Measurements from ENCODE around the gene NDUFB7. TPM values are rescaled to one million over a fixed set of nuclear protein-coding genes. Genes with fewer than 3 reads are reported as not detected.
A peak's percentile ranks its signal among the peaks of the same experiment; 100 is the strongest.

Gene NDUFB7
- total RNA-seq, 2 experiments from 2014 or later = 91.6 to 93.0 TPM

- ChIA-PET POLR2A (interaction anchor here (1.5 to 9.4 kb wide), 4 partner anchors 9 to 384 kb away, joined by 4 to 316 read pairs (median 44); partner anchors contain the start of genes ASF1B, GIPC1 and TECR), CTCF (interaction anchor here (0.7 kb wide), 1 partner anchor 17 kb away, joined by 3 read pairs; no protein-coding TSS in a partner anchor)
- H3K27me3 Mint-ChIP-seq = no peaks in the 10 kb centered on the region
- peaks cover 66% of the 10 kb centered on the region for H3K4me1 Mint-ChIP-seq
- H3K9me3 Mint-ChIP-seq = no peaks in the 10 kb centered on the region
- peak overlapping the region; percentile 86 for H3K27ac Mint-ChIP-seq
- peaks cover 22% of the 10 kb centered on the region for H3K36me3 Mint-ChIP-seq (ENCODE audit: low read depth)
- DNase-seq = no peak
- H3K4me3 Mint-ChIP-seq = no peak overlapping the region
These were observed 51.3 kb downstream of the NDUFB7 start for GRCh38 chr19:14520543-14520942.

- ChIA-PET POLR2A (interaction anchor here (1.0 to 9.4 kb wide), 4 partner anchors 12 to 673 kb away, joined by 3 to 316 read pairs (median 44); partner anchors contain the start of genes ASF1B, GIPC1 and TECR), CTCF (no interaction called here)
- DNase-seq = no peak
- no peaks in the 10 kb centered on the region for H3K27me3 Mint-ChIP-seq
- H3K36me3 Mint-ChIP-seq (ENCODE audit: low read depth) = peaks cover 28% of the 10 kb centered on the region
- H3K27ac Mint-ChIP-seq = peak overlapping the region; percentile 86
- no peaks in the 10 kb centered on the region for H3K9me3 Mint-ChIP-seq
- H3K4me3 Mint-ChIP-seq = peak overlapping the region; percentile 79
- peaks cover 72% of the 10 kb centered on the region for H3K4me1 Mint-ChIP-seq
These were observed 51.9 kb downstream of the NDUFB7 start for GRCh38 chr19:14519860-14520407.

- CTCF ChIA-PET = interaction anchor here (4.7 kb wide), 1 partner anchor 14 kb away, joined by 39 read pairs; no protein-coding TSS in a partner anchor
- POLR2A ChIA-PET = interaction anchor here (1.0 to 9.4 kb wide), 3 partner anchors 12 to 673 kb away, joined by 3 to 316 read pairs (median 84); partner anchors contain the start of genes GIPC1 and TECR
- peak overlapping the region; percentile 90 for H3K27ac Mint-ChIP-seq
These were observed 52.5 kb downstream of the NDUFB7 start for GRCh38 chr19:14519245-14519859.

GRCh38 chr19:14517840-14518505 is 53.9 kb downstream of the NDUFB7 start, which contains the start of gene DNAJB1:
Gene DNAJB1 (minus strand): TSS chr19:14518397. CDS start chr19:14518349, 48 bp downstream.
- peak; percentile 79 for DNase-seq
- ChIA-PET CTCF (interaction anchor here (0.6 to 4.7 kb wide), 8 partner anchors 10 to 56 kb away, joined by 3 to 39 read pairs (median 3); no protein-coding TSS in a partner anchor), POLR2A (interaction anchor here (0.5 to 9.4 kb wide), 33 partner anchors 8 to 636 kb away, joined by 3 to 316 read pairs (median 4); partner anchors contain the start of genes ADGRE5, ASF1B, DDX39A and GIPC1)
- peak within 1 kb of the TSS; percentile 79 for H3K4me3 Mint-ChIP-seq
- H3K36me3 Mint-ChIP-seq (ENCODE audit: low read depth) = peaks cover 42% of the 10 kb centered on the region
- peak within 1 kb of the TSS; percentile 93 for H3K27ac Mint-ChIP-seq
- H3K9me3 Mint-ChIP-seq = no peaks in the 10 kb centered on the region
- H3K4me1 Mint-ChIP-seq = peaks cover 64% of the 10 kb centered on the region
- H3K27me3 Mint-ChIP-seq = no peaks in the 10 kb centered on the region

More at GRCh38 chr19:14519245-14519859, 52.5 kb downstream of the NDUFB7 start:
- peaks cover 77% of the 10 kb centered on the region for H3K4me1 Mint-ChIP-seq
- H3K9me3 Mint-ChIP-seq = no peaks in the 10 kb centered on the region
- DNase-seq = no peak
- H3K27me3 Mint-ChIP-seq = no peaks in the 10 kb centered on the region
- peak overlapping the region; percentile 79 for H3K4me3 Mint-ChIP-seq
- H3K36me3 Mint-ChIP-seq (ENCODE audit: low read depth) = peaks cover 34% of the 10 kb centered on the region

GRCh38 chr19:14517446-14517839 is 54.4 kb downstream of the NDUFB7 start:
- Mint-ChIP-seq H3K4me1 (peaks cover 59% of the 10 kb centered on the region), H3K36me3 (ENCODE audit: low read depth) (peaks cover 42% of the 10 kb centered on the region), H3K9me3 (no peaks in the 10 kb centered on the region), H3K27me3 (no peaks in the 10 kb centered on the region), H3K4me3 (peak overlapping the region; percentile 79), H3K27ac (peak overlapping the region; percentile 86)
- POLR2A ChIA-PET = interaction anchor here (1.0 to 9.4 kb wide), 18 partner anchors 8 to 436 kb away, joined by 3 to 316 read pairs (median 6); partner anchors contain the start of genes ADGRE5, ASF1B, DDX39A and GIPC1
- CTCF ChIA-PET = interaction anchor here (0.8 to 4.7 kb wide), 3 partner anchors 12 to 56 kb away, joined by 3 to 39 read pairs (median 3); no protein-coding TSS in a partner anchor
- DNase-seq = no peak

- POLR2A ChIA-PET = interaction anchor here (1.0 to 9.4 kb wide), 16 partner anchors 9 to 436 kb away, joined by 3 to 316 read pairs (median 5); partner anchors contain the start of genes ADGRE5, DDX39A, GIPC1 and TECR
These were observed 55.0 kb downstream of the NDUFB7 start for GRCh38 chr19:14516746-14517438.

More at GRCh38 chr19:14516746-14517438, 55.0 kb downstream of the NDUFB7 start:
- no peaks in the 10 kb centered on the region for H3K9me3 Mint-ChIP-seq
- H3K27me3 Mint-ChIP-seq = no peaks in the 10 kb centered on the region
- H3K27ac Mint-ChIP-seq = peak overlapping the region; percentile 86
- CTCF ChIA-PET = interaction anchor here (1.1 to 4.7 kb wide), 2 partner anchors 11 to 35 kb away, joined by 3 to 39 read pairs; no protein-coding TSS in a partner anchor
- H3K4me3 Mint-ChIP-seq = peak overlapping the region; percentile 79
- peaks cover 53% of the 10 kb centered on the region for H3K4me1 Mint-ChIP-seq
- peak; percentile 36 for DNase-seq
- H3K36me3 Mint-ChIP-seq (ENCODE audit: low read depth) = peaks cover 42% of the 10 kb centered on the region

Other genes with a start within 250 kb of the NDUFB7 start
- gene ADGRE5, start 190.6 kb downstream of the NDUFB7 start, total RNA-seq = 100 to 1,000 TPM; 293 to 299 TPM
- gene DDX39A, start 152.7 kb downstream of the NDUFB7 start, total RNA-seq = 100 to 1,000 TPM; 233 to 234 TPM
- gene PKN1, start 138.8 kb downstream of the NDUFB7 start, total RNA-seq = 100 to 1,000 TPM; 219 to 232 TPM
- gene PTGER1, start 96.7 kb downstream of the NDUFB7 start, total RNA-seq = 1 to 10 TPM in 1 of 2 experiments, under 1 TPM in 1; 0.93 to 1.3 TPM
- gene GIPC1, start 75.9 kb downstream of the NDUFB7 start, total RNA-seq = 10 to 100 TPM; 39.8 to 40.0 TPM
- 100 to 1,000 TPM; 108 to 114 TPM for gene DNAJB1, start 53.7 kb downstream of the NDUFB7 start, total RNA-seq
- 100 to 1,000 TPM; 171 to 178 TPM for gene TECR, start 42.5 kb downstream of the NDUFB7 start, total RNA-seq
- gene CLEC17A, start 11.0 kb upstream of the NDUFB7 start, total RNA-seq = not detected
- gene ADGRE3, start 102.8 kb upstream of the NDUFB7 start, total RNA-seq = not detected
- 10 to 100 TPM; 11.7 to 12.1 TPM for gene ZNF333, start 118.0 kb upstream of the NDUFB7 start, total RNA-seq
- under 1 TPM; 0.48 to 0.73 TPM for gene ADGRE2, start 206.5 kb upstream of the NDUFB7 start, total RNA-seq